Measurements from ENCODE around the gene FOXP1.

The FOXP1 gene

GRCh38 chr3:71582036-71582611 is 1.4 kb downstream of the FOXP1 start:
- DNase-seq, result no peak
- no peak for TF ChIP-seq CTCF (IDR thresholded peaks at IDR 0.05; ENCODE audit: low read depth, low read length, missing control alignments)
- in situ Hi-C loops (cut with HindIII; ENCODE audit: low pct_ligation_motif_present, low sequenced_read_pairs), result no loop called here

GRCh38 chr3:71581457-71582035 is 2.0 kb downstream of the FOXP1 start:
- Histone ChIP-seq H3K4me3 (ENCODE audit: low read depth, low read length) (peak overlapping the region; percentile 95), H3K27me3 (replicated peaks) (no peaks in the 10 kb centered on the region), H3K27ac (peak overlapping the region; percentile 88), H3K36me3 (replicated peaks) (no peaks in the 10 kb centered on the region)
- no peak for DNase-seq
- TF ChIP-seq CTCF (IDR thresholded peaks at IDR 0.05; ENCODE audit: low read depth, low read length, missing control alignments), result no peak
- in situ Hi-C loops (cut with HindIII; ENCODE audit: low pct_ligation_motif_present, low sequenced_read_pairs), result no loop called here

More at GRCh38 chr3:71582036-71582611, 1.4 kb downstream of the FOXP1 start:
- peak overlapping the region; percentile 88 for H3K27ac ChIP-seq
- no peaks in the 10 kb centered on the region for H3K27me3 ChIP-seq (replicated peaks)
- H3K4me3 ChIP-seq (ENCODE audit: low read depth, low read length), result peak overlapping the region; percentile 95
- no peaks in the 10 kb centered on the region for H3K36me3 ChIP-seq (replicated peaks)

GRCh38 chr3:71580636-71581456 is 2.7 kb downstream of the FOXP1 start:
- in situ Hi-C loops (cut with HindIII; ENCODE audit: low pct_ligation_motif_present, low sequenced_read_pairs), result no loop called here

GRCh38 chr3:71579935-71580406 is 3.6 kb downstream of the FOXP1 start:
- peak overlapping the region; percentile 95 for H3K4me3 ChIP-seq (ENCODE audit: low read depth, low read length)
- in situ Hi-C loops (cut with HindIII; ENCODE audit: low pct_ligation_motif_present, low sequenced_read_pairs), result no loop called here
- DNase-seq, result peak; percentile 53
- no peaks in the 10 kb centered on the region for H3K27me3 ChIP-seq (replicated peaks)
- TF ChIP-seq CTCF (IDR thresholded peaks at IDR 0.05; ENCODE audit: low read depth, low read length, missing control alignments), result no peak
- no peaks in the 10 kb centered on the region for H3K36me3 ChIP-seq (replicated peaks)
- peak overlapping the region; percentile 88 for H3K27ac ChIP-seq

More at GRCh38 chr3:71580636-71581456, 2.7 kb downstream of the FOXP1 start:
- Histone ChIP-seq H3K27ac (peak overlapping the region; percentile 88), H3K4me3 (ENCODE audit: low read depth, low read length) (peak overlapping the region; percentile 95), H3K36me3 (replicated peaks) (no peaks in the 10 kb centered on the region), H3K27me3 (replicated peaks) (no peaks in the 10 kb centered on the region)
- no peak for TF ChIP-seq CTCF (IDR thresholded peaks at IDR 0.05; ENCODE audit: low read depth, low read length, missing control alignments)
- no peak for DNase-seq

GRCh38 chr3:71579326-71579934 is 4.1 kb downstream of the FOXP1 start:
- no peaks in the 10 kb centered on the region for H3K27me3 ChIP-seq (replicated peaks)
- peak overlapping the region; percentile 54 for H3K27ac ChIP-seq
- no peaks in the 10 kb centered on the region for H3K36me3 ChIP-seq (replicated peaks)
- no peak for TF ChIP-seq CTCF (IDR thresholded peaks at IDR 0.05; ENCODE audit: low read depth, low read length, missing control alignments)
- no peak for DNase-seq
- H3K4me3 ChIP-seq (ENCODE audit: low read depth, low read length), result peak overlapping the region; percentile 95
- in situ Hi-C loops (cut with HindIII; ENCODE audit: low pct_ligation_motif_present, low sequenced_read_pairs), result no loop called here
